ENCODE results near the gene SHISAL1.

DNA sequence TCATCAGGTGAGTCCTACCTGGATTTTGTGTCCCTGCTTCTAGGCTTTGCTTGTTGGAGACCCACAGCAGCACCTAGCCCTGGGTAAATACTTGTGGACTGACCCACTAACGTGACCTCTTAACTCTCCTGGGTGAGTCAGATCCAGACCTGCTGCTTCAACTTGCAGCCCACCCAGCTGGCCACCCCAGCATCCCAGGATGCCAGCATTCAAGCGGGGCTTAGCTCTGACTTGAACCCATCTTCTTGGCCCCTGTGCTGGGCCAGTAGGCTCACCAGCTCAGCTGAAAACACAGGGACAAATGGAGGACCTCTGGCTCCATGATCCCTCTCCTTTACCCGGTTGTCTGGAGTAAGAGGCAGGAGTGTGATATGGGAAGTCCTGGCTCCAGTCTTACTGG, 98.6 kb downstream of the SHISAL1 start:
- TF ChIP-seq, protein P1, sequence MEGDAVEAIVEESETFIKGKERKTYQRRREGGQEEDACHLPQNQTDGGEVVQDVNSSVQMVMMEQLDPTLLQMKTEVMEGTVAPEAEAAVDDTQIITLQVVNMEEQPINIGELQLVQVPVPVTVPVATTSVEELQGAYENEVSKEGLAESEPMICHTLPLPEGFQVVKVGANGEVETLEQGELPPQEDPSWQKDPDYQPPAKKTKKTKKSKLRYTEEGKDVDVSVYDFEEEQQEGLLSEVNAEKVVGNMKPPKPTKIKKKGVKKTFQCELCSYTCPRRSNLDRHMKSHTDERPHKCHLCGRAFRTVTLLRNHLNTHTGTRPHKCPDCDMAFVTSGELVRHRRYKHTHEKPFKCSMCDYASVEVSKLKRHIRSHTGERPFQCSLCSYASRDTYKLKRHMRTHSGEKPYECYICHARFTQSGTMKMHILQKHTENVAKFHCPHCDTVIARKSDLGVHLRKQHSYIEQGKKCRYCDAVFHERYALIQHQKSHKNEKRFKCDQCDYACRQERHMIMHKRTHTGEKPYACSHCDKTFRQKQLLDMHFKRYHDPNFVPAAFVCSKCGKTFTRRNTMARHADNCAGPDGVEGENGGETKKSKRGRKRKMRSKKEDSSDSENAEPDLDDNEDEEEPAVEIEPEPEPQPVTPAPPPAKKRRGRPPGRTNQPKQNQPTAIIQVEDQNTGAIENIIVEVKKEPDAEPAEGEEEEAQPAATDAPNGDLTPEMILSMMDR (IDR thresholded peaks at IDR 0.05) = no peak
- TF ChIP-seq POLR2AphosphoS5 (IDR thresholded peaks at IDR 0.05) (no peak), POLR2A (IDR thresholded peaks at IDR 0.05; ENCODE audit: low read depth) (no peak), EP300 (IDR thresholded peaks at IDR 0.05) (no peak)
